GM23338 (cell line): Measurements from ENCODE around the gene BOK. TPM values are rescaled to one million over a fixed set of nuclear protein-coding genes. Genes with fewer than 3 reads are reported as not detected.

ENCODE experiments used
- ATAC-seq: fragments of 200-7000 bp; cut with Tn5 transposase; 3 replicates; pipeline ENCODE4 v1.9.1; 2020
- DNase-seq: peaks from one replicate; pipeline ENCODE4 v3.0.0-alpha.2; 2015; ENCODE audit warnings: low spot score
- H2AFZ ChIP-seq: fragments of 200-600 bp; sonication (generic); 2 replicates; pipeline ENCODE4 v1.8.0; 2016; ENCODE audit warnings: antibody characterized with exemption, mild to moderate bottlenecking, moderate library complexity
- H3F3A ChIP-seq: fragments of 200-600 bp; sonication (generic); replicated peaks from 2 replicates; pipeline ENCODE4 v1.8.0; 2017; ENCODE audit warnings: antibody characterized with exemption, mixed run types, low read depth
- H3K27ac ChIP-seq: fragments of 200-600 bp; sonication (generic); 2 replicates; pipeline ENCODE4 v1.6.1; 2016; ENCODE audit warnings: low read depth
- H3K27me3 ChIP-seq: fragments of 200-600 bp; sonication (generic); 2 replicates; pipeline ENCODE4 v1.8.0; 2016; ENCODE audit warnings: mild to moderate bottlenecking, mixed run types, moderate library complexity; ENCODE audit not compliant: insufficient read depth
- H3K36me3 ChIP-seq: fragments of 200-600 bp; sonication (generic); 2 replicates; pipeline ENCODE4 v1.8.0; 2016; ENCODE audit warnings: mild to moderate bottlenecking; ENCODE audit not compliant: insufficient read depth
- H3K4me1 ChIP-seq: fragments of 200-600 bp; sonication (generic); 2 replicates; pipeline ENCODE4 v1.8.0; 2016; ENCODE audit warnings: mild to moderate bottlenecking, moderate library complexity; ENCODE audit not compliant: insufficient read depth
- H3K4me2 ChIP-seq: fragments of 200-600 bp; sonication (generic); 2 replicates; pipeline ENCODE4 v1.7.1; 2017; ENCODE audit warnings: mixed run types
- H3K4me3 ChIP-seq: fragments of 200-600 bp; sonication (generic); 2 replicates; pipeline ENCODE4 v1.6.1; 2016; ENCODE audit warnings: mixed run types
- H3K79me2 ChIP-seq: fragments of 200-600 bp; sonication (generic); replicated peaks from 2 replicates; pipeline ENCODE4 v1.8.0; 2017; ENCODE audit warnings: mild to moderate bottlenecking; ENCODE audit not compliant: insufficient read depth
- H3K9me2 ChIP-seq: fragments of 200-600 bp; sonication (generic); 2 replicates; pipeline ENCODE4 v1.8.0; 2017; ENCODE audit not compliant: insufficient read depth
- H4K20me1 ChIP-seq: fragments of 200-600 bp; sonication (generic); replicated peaks from 2 replicates; pipeline ENCODE4 v1.8.0; 2017; ENCODE audit warnings: mild to moderate bottlenecking; ENCODE audit not compliant: insufficient read depth
- H3K27ac Mint-ChIP-seq: 2 replicates; pipeline ENCODE4 v1.8.0; 2020; ENCODE audit warnings: inconsistent platforms, mild to moderate bottlenecking, moderate library complexity, mixed read lengths
- H3K27me3 Mint-ChIP-seq: 3 replicates; pipeline ENCODE4 v1.8.0; 2022; ENCODE audit warnings: low read depth, mild to moderate bottlenecking, moderate library complexity, mixed read lengths, inconsistent platforms; ENCODE audit not compliant: insufficient read depth, poor library complexity
- H3K36me3 Mint-ChIP-seq: 3 replicates; pipeline ENCODE4 v1.8.0; 2021; ENCODE audit warnings: low read depth, mild to moderate bottlenecking, inconsistent platforms, moderate library complexity, mixed read lengths
- H3K4me1 Mint-ChIP-seq: 3 replicates; pipeline ENCODE4 v1.8.0; 2020; ENCODE audit warnings: mild to moderate bottlenecking, inconsistent platforms, mixed read lengths
- H3K4me3 Mint-ChIP-seq: 3 replicates; pipeline ENCODE4 v1.8.0; 2021; ENCODE audit warnings: moderate library complexity, mild to moderate bottlenecking, inconsistent platforms, mixed read lengths
- H3K9me3 Mint-ChIP-seq: 3 replicates; pipeline ENCODE4 v1.8.0; 2020; ENCODE audit warnings: moderate library complexity, mild to moderate bottlenecking, inconsistent platforms, mixed read lengths
- CTCF ChIP-seq, 2 experiments: fragments of 200-600 bp in 1 of 2; sonication (generic) in 1 of 2; conservative IDR thresholded peaks; 2 replicates each; pipeline versions ENCODE4 v1.5.1 to v1.6.1; 2016 to 2017; ENCODE audit warnings: antibody characterized with exemption in 2 of 2, low read depth in 2 of 2, mild to moderate bottlenecking in 2 of 2, moderate library complexity in 1 of 2
- EZH2phosphoT487 ChIP-seq: fragments of 200-600 bp; sonication (generic); IDR thresholded peaks from one replicate; pipeline ENCODE4 v1.8.1; 2018; ENCODE audit warnings: antibody characterized with exemption; ENCODE audit not compliant: unreplicated experiment
- JUNB ChIP-seq: IDR thresholded peaks from one replicate; pipeline ENCODE4 v1.6.1; 2016; ENCODE audit warnings: antibody characterized with exemption; ENCODE audit not compliant: unreplicated experiment
- NANOG ChIP-seq: IDR thresholded peaks from 2 replicates; pipeline ENCODE4 v1.6.1; 2016; ENCODE audit warnings: antibody characterized with exemption, borderline replicate concordance
- REST ChIP-seq: IDR thresholded peaks from one replicate; pipeline ENCODE4 v1.6.1; 2018; ENCODE audit warnings: antibody characterized with exemption; ENCODE audit not compliant: unreplicated experiment
- STAT1 ChIP-seq: IDR thresholded peaks from one replicate; pipeline ENCODE4 v1.6.1; 2016; ENCODE audit warnings: antibody characterized with exemption; ENCODE audit not compliant: unreplicated experiment
- ZNF114 ChIP-seq: fragments of 250-450 bp; sonication (Bioruptor Pico); IDR thresholded peaks from 2 replicates; pipeline ENCODE4 v1.5.0; 2020; ENCODE audit warnings: mild to moderate bottlenecking, moderate library complexity
- ZNF331 ChIP-seq: fragments of 250-450 bp; sonication (Bioruptor Pico); IDR thresholded peaks from 2 replicates; pipeline ENCODE4 v1.5.0; 2020; ENCODE audit warnings: low read depth, mild to moderate bottlenecking, moderate library complexity
- ZNF462 ChIP-seq: fragments of 250-450 bp; sonication (Bioruptor Pico); IDR thresholded peaks from 2 replicates; pipeline ENCODE4 v1.5.0; 2020; ENCODE audit warnings: mild to moderate bottlenecking, moderate library complexity
- polyA plus RNA-seq: library from polyadenylated mRNA; unstranded; fragments of >200 nt; fragmentation: Nextera tagmentation; extraction: Ambion mirVana; gene quantifications from 2 replicates; pipeline ENCODE4 v1.2.1, GENCODE V29; 2016
- total RNA-seq: library from RNA; depleted of rRNA; stranded (reverse); fragments of >200 nt; shearing (Covaris generic); gene quantifications from 2 replicates; pipeline ENCODE4 v1.2.3, GENCODE V29; 2014

Gene BOK
- total and polyA plus RNA-seq, 2 experiments from 2014 or later, result 13.5 to 36.7 TPM

GRCh38 chr2:241601841-241602240 is 43.3 kb downstream of the BOK start:
- Histone ChIP-seq H3K4me1 (no peaks in the 10 kb centered on the region), H2AFZ (no peak overlapping the region), H3K27ac (no peak overlapping the region), H3K79me2 (0 out of 2 replicates have a peak, but pooled peaks cover 3% of the 10 kb centered on the region), H3K36me3 (peaks cover 7% of the 10 kb centered on the region), H3K9me2 (no peaks in the 10 kb centered on the region), H3F3A (no peaks in the 10 kb centered on the region), H3K4me2 (no peak overlapping the region), H3K27me3 (no peaks in the 10 kb centered on the region), H3K4me3 (no peak overlapping the region), H4K20me1 (peaks cover 2% of the 10 kb centered on the region; the same call in 1 of the 2 replicates)
- no peak for ATAC-seq
- TF ChIP-seq CTCF (conservative IDR thresholded peaks at IDR 0.05; ENCODE audit: low read depth in 2 of 2) (no peak), EZH2phosphoT487 (no peak), JUNB (no peak), REST (no peak), ZNF114 (no peak), ZNF331 (no peak), ZNF462 (CRISPR knock-in tag) (no peak), NANOG (no peak), STAT1 (no peak)
- no peaks in the 10 kb centered on the region for H3K9me3 Mint-ChIP-seq
- no peak overlapping the region for H3K4me3 Mint-ChIP-seq
- no peaks in the 10 kb centered on the region; the same call in 2 of the 3 replicates for H3K4me1 Mint-ChIP-seq
- DNase-seq, result no peak
- no peak overlapping the region for H3K27ac Mint-ChIP-seq
- H3K36me3 Mint-ChIP-seq, result peaks cover 50% of the 10 kb centered on the region
- H3K27me3 Mint-ChIP-seq, result peaks cover 3% of the 10 kb centered on the region
